Neural cell (in vitro differentiated cells): ENCODE measurements around the gene ZNF681. TPM values are rescaled to one million over a fixed set of nuclear protein-coding genes. Genes with fewer than 3 reads are reported as not detected.

ENCODE experiments used
- H2AFZ ChIP-seq: fragments of 200-600, 300-800 bp; sonication (generic), shearing (Covaris generic); 2 replicates; pipeline ENCODE4 v1.6.0; 2014; ENCODE audit warnings: low read depth, mild to moderate bottlenecking, antibody characterized with exemption, low read length, moderate library complexity
- H3F3A ChIP-seq: fragments of 200-600 bp; shearing (Covaris generic); 2 replicates; pipeline ENCODE4 v1.6.1; 2016; ENCODE audit warnings: mild to moderate bottlenecking, moderate library complexity, mixed read lengths, antibody characterized with exemption, low read length; ENCODE audit not compliant: insufficient read depth, poor library complexity, severe bottlenecking
- H3K27ac ChIP-seq: fragments of 200-600, 300-800 bp; sonication (generic), shearing (Covaris generic); 2 replicates; pipeline ENCODE4 v1.5.1; 2014; ENCODE audit warnings: mild to moderate bottlenecking, low read length, moderate library complexity
- H3K27me3 ChIP-seq: fragments of 300-800, 200-600 bp; sonication (generic), shearing (Covaris generic); 2 replicates; pipeline ENCODE4 v1.6.0; 2014; ENCODE audit warnings: mild to moderate bottlenecking, low read depth, low read length, moderate library complexity; ENCODE audit not compliant: insufficient read depth
- H3K36me3 ChIP-seq: fragments of 300-800, 200-600 bp; sonication (generic), shearing (Covaris generic); 2 replicates; pipeline ENCODE4 v1.5.1; 2014; ENCODE audit warnings: mild to moderate bottlenecking, antibody characterized with exemption, low read length, moderate library complexity; ENCODE audit not compliant: insufficient read depth
- H3K4me2 ChIP-seq: fragments of 300-800, 200-600 bp; sonication (generic), shearing (Covaris generic); 2 replicates; pipeline ENCODE4 v1.6.0; 2014; ENCODE audit warnings: mild to moderate bottlenecking, low read length
- H3K4me3 ChIP-seq: fragments of 300-800, 200-600 bp; sonication (generic), shearing (Covaris generic); 2 replicates; pipeline ENCODE4 v1.5.1; 2014; ENCODE audit warnings: mild to moderate bottlenecking, low read length, moderate library complexity
- H3K79me2 ChIP-seq: fragments of 200-600 bp; shearing (Covaris generic); replicated peaks from 2 replicates; pipeline ENCODE4 v1.6.0; 2014; ENCODE audit warnings: mild to moderate bottlenecking, low read length, moderate library complexity; ENCODE audit not compliant: insufficient read depth
- H3K9ac ChIP-seq: fragments of 300-800, 200-600 bp; sonication (generic), shearing (Covaris generic); 2 replicates; pipeline ENCODE4 v1.6.1; 2016; ENCODE audit warnings: mild to moderate bottlenecking, low read length, mixed read lengths
- H3K9me2 ChIP-seq: fragments of 200-600 bp; shearing (Covaris generic); 2 replicates; pipeline ENCODE4 v1.6.1; 2016; ENCODE audit warnings: mild to moderate bottlenecking, low read length, mixed read lengths; ENCODE audit not compliant: insufficient read depth
- H3K9me3 ChIP-seq: fragments of 200-600, 300-800 bp; sonication (generic), shearing (Covaris generic); 2 replicates; pipeline ENCODE4 v1.6.1; 2016; ENCODE audit warnings: mild to moderate bottlenecking, mixed run types, low read length, moderate library complexity, mixed read lengths
- H4K20me1 ChIP-seq: fragments of 200-600 bp; shearing (Covaris generic); 2 replicates; pipeline ENCODE4 v1.6.1; 2016; ENCODE audit warnings: mild to moderate bottlenecking, mixed run types; ENCODE audit not compliant: insufficient read depth
- CTCF ChIP-seq: fragments of 450-650 bp; IDR thresholded peaks from 2 replicates; pipeline ENCODE4 v1.5.1; 2014; ENCODE audit warnings: antibody characterized with exemption, mild to moderate bottlenecking, moderate library complexity; ENCODE audit not compliant: poor library complexity, severe bottlenecking
- EP300 ChIP-seq: fragments of 450-650 bp; conservative IDR thresholded peaks from 2 replicates; pipeline ENCODE4 v1.6.1; 2014; ENCODE audit warnings: antibody characterized with exemption, mild to moderate bottlenecking, moderate library complexity; ENCODE audit not compliant: poor library complexity, severe bottlenecking
- EZH2 ChIP-seq: fragments of 200-600, 300-800 bp; shearing (Covaris generic), sonication (generic); IDR thresholded peaks from 2 replicates; pipeline ENCODE4 v1.6.1; 2014; ENCODE audit warnings: antibody characterized with exemption, low read length, borderline replicate concordance, mild to moderate bottlenecking; ENCODE audit not compliant: insufficient read depth, poor library complexity, severe bottlenecking
- MXI1 ChIP-seq: fragments of 450-650 bp; conservative IDR thresholded peaks from 2 replicates; pipeline ENCODE4 v1.6.1; 2014; ENCODE audit warnings: antibody characterized with exemption, mild to moderate bottlenecking; ENCODE audit not compliant: poor library complexity, severe bottlenecking
- POLR2AphosphoS5 ChIP-seq: IDR thresholded peaks from 2 replicates; pipeline ENCODE4 v1.6.1; 2012
- RAD21 ChIP-seq: fragments of 450-650 bp; conservative IDR thresholded peaks from 2 replicates; pipeline ENCODE4 v1.6.1; 2014; ENCODE audit warnings: antibody characterized with exemption, mild to moderate bottlenecking, moderate library complexity
- REST ChIP-seq: IDR thresholded peaks from 2 replicates; pipeline ENCODE4 v1.6.1; 2012; ENCODE audit warnings: borderline replicate concordance
- SMC3 ChIP-seq: fragments of 450-650 bp; conservative IDR thresholded peaks from 2 replicates; pipeline ENCODE4 v1.6.1; 2014; ENCODE audit warnings: antibody characterized with exemption, mild to moderate bottlenecking, moderate library complexity; ENCODE audit not compliant: poor library complexity
- TAF1 ChIP-seq: IDR thresholded peaks from 2 replicates; pipeline ENCODE4 v1.6.1; 2012; ENCODE audit warnings: low read depth
- polyA minus RNA-seq: library from RNA; depleted of rRNA, polyadenylated mRNA; stranded (reverse); fragments of >200 nt; gene quantifications from 2 replicates; pipeline ENCODE4 v1.2.3, GENCODE V29; 2014
- polyA plus RNA-seq: library from polyadenylated mRNA; depleted of rRNA; stranded (reverse); fragments of >200 nt; gene quantifications from 2 replicates; pipeline ENCODE4 v1.2.3, GENCODE V29; 2014

Gene ZNF681
- polyA plus RNA-seq (3.2 and 3.6 TPM in 2 replicates), polyA minus RNA-seq (8.0 and 8.2 TPM in 2 replicates)

DNA sequence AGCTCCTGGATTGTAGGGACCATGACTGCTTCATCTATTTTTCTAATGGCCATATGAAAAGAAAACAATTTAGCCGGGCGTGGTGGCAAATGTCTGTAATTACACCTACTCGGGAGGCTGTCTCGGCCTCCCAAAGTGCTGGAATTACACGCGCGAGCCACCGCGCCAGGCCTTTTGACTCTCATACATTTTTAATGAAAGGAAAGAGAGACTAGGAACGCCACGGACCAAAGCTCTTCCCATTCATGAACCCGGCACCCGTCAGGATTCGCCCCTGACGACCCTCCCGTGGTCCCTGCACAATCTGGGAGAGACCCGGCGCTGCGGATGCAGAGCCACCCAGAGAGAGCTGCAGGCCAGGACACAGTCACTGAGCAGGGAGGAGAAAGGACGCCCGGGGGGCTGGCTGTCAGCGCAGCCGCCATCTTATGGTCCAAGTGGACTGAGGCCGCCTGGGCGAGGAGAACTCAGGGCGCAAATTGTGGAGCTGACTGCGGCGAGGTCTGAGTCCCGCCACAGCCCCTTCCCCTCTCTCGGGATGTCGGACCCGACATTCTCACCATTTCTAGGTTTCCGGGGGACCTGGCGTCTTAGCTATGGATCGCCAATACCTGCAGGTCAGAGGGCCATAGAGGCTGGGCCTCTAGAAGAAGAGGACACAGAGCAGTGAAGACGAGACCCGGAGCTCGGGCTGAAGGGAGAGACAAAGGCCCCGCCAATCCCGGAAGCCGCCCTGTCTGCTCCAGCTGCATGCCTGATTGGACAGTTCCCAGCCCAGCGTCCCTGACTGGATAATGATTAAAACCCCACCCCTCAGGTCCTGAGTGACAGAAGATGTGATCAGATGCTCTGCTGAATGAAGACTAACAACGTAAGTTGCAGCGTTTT lies at the start of gene ZNF681:
ZNF681 (minus strand) TSS at position 705 of the 888 bp plus-strand sequence; CDS start at position 563, 142 bp downstream.
- Histone ChIP-seq H3K4me2 (peak within 1 kb of the TSS; percentile 55), H3K27me3 (no peaks in the 10 kb centered on the region), H3K27ac (peak within 1 kb of the TSS; percentile 86), H3K4me3 (peak within 1 kb of the TSS; percentile 76), H3F3A (no peaks in the 10 kb centered on the region), H4K20me1 (no peaks in the 10 kb centered on the region), H3K9me2 (no peaks in the 10 kb centered on the region), H3K9me3 (no peaks in the 10 kb centered on the region), H3K36me3 (no peaks in the 10 kb centered on the region), H2AFZ (peak within 1 kb of the TSS; percentile 27), H3K9ac (peak within 1 kb of the TSS; percentile 85), H3K79me2 (no peaks in the 10 kb centered on the region)
- TF ChIP-seq SMC3: no peak
- TF ChIP-seq RAD21: no peak
- TF ChIP-seq TAF1: peak; percentile 64
- peak; percentile 54 for TF ChIP-seq REST
- no peak for TF ChIP-seq MXI1
- no peak for TF ChIP-seq CTCF
- TF ChIP-seq EP300: no peak
- TF ChIP-seq EZH2: no peak
- peak; percentile 85 for TF ChIP-seq POLR2AphosphoS5

- H3K27me3 ChIP-seq: no peaks in the 10 kb centered on the region
- H3K4me2 ChIP-seq: no peak overlapping the region
- no peak overlapping the region for H3K4me3 ChIP-seq
- H2AFZ ChIP-seq: no peak overlapping the region
- no peaks in the 10 kb centered on the region for H4K20me1 ChIP-seq
- no peak overlapping the region for H3K9ac ChIP-seq
- TF ChIP-seq RAD21: no peak
- no peak for TF ChIP-seq EZH2
- TF ChIP-seq REST: no peak
- no peak for TF ChIP-seq EP300
- no peak for TF ChIP-seq CTCF
- TF ChIP-seq TAF1: no peak
- TF ChIP-seq MXI1: no peak
- TF ChIP-seq POLR2AphosphoS5: no peak
- TF ChIP-seq SMC3: no peak
- H3K79me2 ChIP-seq: no peaks in the 10 kb centered on the region
- H3K9me2 ChIP-seq: no peaks in the 10 kb centered on the region
- H3K9me3 ChIP-seq: no peaks in the 10 kb centered on the region
- H3K36me3 ChIP-seq: no peaks in the 10 kb centered on the region
- no peak overlapping the region for H3K27ac ChIP-seq
- no peaks in the 10 kb centered on the region for H3F3A ChIP-seq
Measured at GRCh38 chr19:23804676-23805075, 46.0 kb upstream of the ZNF681 start.
